CD4-positive, alpha-beta T cell treated with Interleukin-17A for 4 hours (primary cell): ENCODE results near the gene METAP2.
"Not testable (repeated sequence)": the region's sequence is repeated elsewhere in the genome, so short reads cannot be mapped to it uniquely, and the experiment has no call there.

Source experiments
- DNase-seq: peaks from one replicate; pipeline ENCODE4 v3.0.0-alpha.2; 2020; ENCODE audit warnings: mixed read lengths

METAP2 gene

DNA sequence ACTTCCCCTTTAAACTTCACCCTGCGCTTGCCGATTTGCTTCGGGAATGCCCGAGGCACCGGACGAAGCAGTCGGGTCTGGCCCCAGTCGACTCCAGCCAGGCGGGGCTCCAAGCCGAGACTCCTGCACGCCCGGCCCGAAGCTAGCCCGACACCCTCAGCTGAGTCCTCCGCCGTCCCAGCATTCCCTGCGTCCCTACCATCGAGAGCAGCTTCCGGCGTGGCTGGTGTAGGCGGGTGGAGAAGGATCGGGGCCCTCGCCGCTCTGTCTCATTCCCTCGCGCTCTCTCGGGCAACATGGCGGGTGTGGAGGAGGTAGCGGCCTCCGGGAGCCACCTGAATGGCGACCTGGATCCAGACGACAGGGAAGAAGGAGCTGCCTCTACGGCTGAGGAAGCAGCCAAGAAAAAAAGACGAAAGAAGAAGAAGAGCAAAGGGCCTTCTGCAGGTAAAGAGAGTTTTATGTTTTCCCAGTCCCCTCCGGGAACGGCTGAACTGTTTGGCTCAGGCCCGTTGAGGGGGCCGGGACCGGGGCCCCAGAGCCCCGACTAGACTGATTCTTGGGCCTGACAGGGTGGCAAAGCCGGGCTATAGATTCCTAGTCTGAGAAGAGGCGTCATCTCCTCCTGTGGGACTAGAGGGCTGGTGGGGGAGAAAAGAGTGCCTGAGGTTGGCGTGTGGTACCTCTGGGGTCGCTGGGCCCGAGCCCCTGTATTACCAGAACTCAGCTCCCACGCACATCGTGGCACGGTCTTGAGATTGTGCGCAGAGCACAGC is at the start of gene METAP2:
METAP2 (plus strand) TSS at position 269 of the 776 bp plus-strand sequence; CDS start at position 297, 28 bp downstream.
- peak; percentile 92 for DNase-seq

DNA sequence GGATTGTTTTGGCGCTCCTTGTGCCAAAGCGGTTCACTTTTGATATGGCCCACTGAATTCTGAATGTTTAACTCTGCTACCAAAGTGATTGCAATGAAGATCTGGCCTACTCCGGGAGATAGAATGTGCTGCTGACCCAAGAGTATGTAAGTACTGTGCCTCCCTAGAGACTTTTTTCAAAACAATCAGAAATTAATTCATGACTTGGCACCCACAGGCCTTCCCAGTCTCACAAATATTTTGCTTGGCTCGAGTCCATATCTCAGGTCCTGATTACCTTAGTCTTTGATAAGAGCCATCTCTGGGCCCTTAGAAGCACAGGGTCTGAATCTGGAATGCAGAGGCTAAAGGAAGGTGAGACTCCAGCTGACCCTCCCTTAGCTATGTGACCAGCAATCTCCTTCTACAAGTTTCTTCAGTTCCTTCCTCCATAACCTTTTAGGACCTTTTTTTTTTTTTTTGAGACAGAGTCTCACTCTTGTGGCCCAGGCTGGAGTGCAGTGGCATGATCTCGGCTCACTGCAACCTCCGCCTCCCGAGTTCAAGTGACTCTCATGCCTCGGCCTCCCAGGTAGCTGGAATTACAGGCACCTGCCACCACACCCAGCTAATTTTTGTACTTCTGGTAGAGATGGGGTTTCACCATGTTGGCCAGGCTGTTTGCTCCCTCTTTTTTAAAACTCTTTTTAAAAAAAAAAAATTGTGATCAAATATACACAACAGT is 49.5 kb upstream of the METAP2 start:
- no peak for DNase-seq

DNA sequence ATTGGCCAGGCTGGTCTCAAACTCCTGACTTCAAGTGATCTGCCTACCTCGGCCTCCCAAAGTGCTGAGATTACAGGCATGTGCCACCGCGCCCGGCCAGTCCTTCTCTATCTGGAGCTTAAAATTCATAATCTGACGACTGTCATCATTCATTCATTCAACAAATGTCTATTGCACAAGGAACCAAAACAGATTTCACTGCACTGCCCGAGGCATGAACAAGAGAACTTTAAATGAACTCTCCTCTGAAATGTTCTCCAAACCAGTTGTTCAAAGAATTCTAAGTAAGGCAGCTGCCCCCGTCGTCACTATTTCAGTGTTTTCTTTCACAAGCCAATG is 44.8 kb upstream of the METAP2 start:
- no peak for DNase-seq

DNA sequence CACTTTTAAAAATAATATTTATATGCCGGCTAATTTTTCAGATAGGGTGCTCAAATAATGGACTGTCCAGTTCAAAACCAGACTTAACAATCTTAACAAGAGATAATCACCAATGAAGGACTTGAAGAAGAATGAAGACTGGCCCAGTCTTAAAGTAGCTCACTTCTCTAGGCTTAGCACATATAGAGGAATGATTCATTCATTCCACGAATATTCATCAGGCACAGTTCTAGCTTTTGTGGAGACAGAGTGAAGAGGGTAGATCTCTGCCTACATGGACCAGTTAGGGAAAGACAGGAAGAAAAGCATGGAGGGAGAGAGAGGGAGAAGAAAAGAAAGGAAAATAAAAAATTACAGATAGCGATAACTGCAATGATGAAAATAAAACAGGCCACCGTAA is 42.8 kb upstream of the METAP2 start:
- no peak for DNase-seq

DNA sequence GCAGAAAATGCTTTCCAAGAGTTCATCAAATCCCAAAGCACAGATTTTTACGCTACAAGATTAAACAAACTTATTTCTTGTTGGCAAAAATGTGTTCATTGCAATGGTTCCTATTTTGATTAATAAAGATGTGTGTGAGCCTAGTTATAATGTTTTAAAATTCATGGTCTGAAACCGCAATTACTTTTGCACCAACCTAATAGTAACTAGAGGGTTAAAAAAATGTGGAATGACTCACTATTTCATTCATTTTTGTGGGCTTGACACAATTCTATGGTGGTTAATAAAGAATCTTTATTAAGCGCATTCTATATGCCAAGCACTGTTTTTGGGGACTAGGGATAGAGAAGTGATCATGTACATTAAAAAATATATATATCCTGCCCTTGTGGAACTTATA is 38.6 kb upstream of the METAP2 start:
- DNase-seq: no peak

DNA sequence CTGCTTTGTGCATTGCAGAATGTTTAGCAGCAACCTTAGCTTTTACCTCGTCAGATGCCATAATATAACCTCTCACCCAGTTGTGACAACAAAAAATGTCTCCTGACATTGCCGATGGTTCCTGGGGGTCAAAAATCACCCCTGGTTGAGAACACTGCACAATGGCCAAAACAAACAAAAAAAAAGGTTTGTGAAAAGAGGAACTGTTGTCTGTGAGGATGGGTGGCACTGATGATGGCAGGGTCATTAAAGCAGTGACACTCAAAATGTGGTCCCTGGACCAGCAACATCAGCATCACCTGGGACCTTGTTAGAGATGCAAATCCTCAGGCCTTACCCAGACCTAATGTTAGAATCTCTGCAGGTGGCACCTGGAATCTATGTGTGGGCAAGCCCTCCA is 36.4 kb upstream of the METAP2 start:
- DNase-seq: no peak

DNA sequence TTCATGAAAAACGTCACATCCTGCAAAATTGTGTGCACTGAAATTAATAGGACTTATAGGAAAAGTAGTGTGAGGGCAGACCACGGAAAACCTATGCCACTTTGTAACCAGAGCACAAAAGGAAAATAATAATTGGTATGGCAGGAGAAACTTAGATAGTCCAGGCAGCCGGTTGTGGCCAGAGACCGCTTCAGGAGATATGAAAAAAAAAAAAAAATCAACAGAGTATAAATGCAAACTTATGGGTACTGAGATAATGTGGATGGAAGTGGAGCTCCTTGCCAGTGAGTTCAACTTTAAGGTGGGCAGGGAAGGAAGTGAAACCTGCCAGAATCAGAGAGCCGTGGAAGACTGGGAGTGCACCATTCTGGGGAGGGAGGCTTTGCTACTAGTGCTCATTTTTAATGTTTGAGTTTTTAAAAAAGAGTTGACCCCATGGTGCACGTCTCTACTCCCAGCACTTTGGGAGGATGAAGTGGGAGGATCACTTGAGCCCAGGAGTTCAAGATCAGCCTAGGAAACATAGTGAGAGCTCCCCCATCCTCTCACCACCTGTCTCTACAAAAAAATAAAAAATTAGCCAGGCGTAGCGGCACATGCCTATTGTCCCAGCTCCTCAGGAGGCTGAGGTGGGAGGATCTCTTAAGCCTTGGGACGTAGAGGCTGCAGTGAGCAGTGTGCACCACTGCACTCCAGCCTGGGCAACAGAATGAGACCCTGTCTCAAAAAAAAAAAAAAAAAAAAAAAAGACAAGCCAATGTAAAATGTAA is 34.3 kb upstream of the METAP2 start:
- no peak for DNase-seq

DNA sequence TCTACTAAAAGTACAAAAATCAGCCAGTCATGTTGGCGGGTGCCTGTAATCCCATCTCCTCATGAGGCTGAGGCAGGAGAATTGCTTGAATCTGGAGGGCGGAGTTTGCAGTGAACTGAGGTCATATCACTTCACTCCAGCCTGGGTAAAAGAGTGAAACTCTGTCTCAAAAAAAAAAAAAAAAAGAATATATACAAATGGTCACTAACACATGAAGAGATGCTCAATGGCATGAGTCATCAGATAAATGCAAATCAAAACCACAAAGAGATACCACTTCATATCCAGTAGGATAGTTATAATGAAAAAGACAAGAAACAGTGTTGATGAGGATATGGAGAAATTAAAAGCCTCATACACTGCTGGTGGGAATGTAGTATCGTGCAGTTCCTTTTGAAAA is 33.6 kb upstream of the METAP2 start:
- no peak for DNase-seq

DNA sequence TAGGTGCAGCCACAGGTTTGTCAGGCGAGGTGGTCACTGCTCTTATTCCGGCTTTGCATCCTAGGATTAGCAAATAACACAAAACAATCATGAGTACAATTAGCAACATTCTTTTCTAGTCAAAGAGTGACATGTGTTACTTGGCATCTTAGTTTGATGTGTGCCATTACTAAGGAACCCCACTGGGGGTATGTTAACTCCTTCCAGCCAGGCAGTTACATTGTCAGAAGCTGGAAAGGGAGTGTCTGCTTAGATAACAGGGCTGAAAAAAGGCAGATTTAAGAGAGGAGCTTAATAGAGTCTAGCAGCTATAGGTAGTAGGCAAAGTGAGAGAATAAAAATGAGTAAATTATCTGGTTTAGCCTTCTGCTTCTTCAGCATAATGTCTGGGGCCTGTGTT is 30.5 kb upstream of the METAP2 start:
- DNase-seq: no peak

DNA sequence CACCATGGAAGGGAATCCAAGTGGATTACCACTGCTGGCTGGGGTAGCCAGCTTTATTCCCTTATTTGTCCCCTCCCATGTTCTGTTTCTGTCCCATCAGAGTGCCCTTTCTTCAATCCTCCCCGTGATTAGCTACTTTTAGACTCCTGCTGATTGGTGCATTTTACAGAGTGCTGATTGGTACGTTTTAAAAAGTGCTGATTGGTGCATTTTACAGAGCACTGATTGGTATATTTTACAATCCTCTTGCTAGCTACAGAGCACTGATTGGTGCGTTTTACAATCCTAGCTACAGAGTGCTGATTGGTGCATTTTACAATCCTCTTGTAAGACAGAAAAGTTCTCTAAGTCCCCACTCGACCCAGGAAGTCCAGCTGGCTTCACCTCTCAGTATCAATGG is 28.9 kb upstream of the METAP2 start:
- not testable (repeated sequence) for DNase-seq

DNA sequence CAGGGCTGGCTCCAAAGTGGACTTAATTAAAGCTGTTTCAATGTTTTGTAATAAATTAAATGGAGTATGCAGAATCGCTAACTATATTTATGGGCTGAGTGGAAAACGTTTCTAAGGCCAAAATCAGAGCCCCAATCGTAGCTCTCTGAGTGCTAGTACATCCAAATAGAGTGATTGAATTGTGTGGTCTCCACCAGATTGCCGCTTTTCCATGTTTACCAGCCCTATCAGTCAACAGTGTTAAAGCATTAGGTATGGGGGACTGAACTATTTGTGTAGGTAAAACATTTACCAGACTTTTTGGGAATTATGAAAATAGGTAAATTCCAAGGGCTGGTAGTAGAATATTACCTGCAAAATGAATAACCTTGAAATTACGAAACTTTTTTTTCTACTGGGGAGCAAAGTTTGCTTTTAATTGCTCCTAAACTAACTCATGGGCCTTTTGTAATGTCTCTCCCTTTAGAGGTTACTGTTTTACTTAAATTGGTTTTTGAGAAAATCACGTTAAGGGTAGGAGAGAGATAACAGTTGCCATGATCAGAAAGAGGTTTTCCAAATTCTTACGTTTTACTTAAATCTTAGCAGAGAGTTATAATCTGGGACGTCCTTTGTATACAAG is 28.0 kb upstream of the METAP2 start:
- DNase-seq: no peak

DNA sequence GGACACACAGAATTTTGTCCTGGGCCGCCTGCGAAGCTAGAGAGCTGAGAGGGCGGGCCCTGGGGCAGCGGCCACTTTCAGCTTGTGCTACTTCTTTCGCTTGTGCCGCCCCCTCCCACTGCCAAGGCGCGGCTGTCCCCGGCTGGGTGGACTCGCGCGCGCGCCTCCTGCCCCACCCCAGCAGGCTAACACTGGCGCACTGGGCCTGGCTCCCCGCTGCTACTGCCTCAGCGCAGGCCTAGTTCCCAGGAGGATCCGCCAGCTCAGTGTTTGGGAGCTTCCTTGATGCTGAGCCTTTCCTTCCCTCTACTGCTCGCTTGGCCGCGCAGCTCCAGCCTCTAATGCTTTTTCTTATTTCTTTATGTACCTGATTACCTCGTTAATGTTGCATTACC is 27.4 kb upstream of the METAP2 start:
- DNase-seq: no peak

DNA sequence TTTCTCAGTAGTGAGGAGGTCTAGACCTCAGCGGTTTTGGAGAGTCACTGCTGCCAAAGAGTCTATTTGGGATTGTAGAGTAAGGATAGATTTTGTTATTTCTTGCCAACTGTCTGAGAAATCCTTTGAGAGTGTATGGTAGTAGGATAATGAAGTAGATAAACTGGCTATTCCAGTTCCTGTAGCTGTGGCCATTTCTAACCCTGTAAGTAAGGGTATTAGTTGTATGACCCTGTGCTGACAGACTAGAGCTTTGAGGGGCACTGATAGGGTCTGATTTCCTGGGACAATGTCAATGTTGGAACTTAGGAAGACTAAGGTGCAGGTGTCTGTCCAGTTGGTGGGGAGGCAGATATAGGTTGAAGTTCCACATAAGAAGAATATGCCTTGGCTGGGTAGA is 24.3 kb upstream of the METAP2 start:
- not testable (repeated sequence) for DNase-seq

DNA sequence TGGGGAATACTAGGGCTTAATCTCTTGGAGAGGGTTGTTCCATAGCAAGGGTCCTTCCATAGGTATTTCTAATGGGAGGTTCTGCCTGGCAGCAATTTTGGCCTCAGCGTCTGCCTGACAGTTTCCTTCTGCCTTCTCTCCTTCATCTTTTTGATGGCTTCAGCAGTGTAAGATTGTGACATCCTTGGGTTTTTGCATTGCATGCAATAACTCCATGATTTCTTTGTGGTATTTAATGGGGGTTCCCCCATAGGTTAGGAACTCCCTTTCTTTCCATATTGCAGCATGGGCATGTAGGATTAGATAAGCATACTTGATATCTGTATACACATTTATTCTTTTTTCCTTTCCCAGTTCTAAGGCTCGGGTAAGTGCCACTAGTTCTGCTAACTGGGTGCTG is 21.5 kb upstream of the METAP2 start:
- DNase-seq: not testable (repeated sequence)

DNA sequence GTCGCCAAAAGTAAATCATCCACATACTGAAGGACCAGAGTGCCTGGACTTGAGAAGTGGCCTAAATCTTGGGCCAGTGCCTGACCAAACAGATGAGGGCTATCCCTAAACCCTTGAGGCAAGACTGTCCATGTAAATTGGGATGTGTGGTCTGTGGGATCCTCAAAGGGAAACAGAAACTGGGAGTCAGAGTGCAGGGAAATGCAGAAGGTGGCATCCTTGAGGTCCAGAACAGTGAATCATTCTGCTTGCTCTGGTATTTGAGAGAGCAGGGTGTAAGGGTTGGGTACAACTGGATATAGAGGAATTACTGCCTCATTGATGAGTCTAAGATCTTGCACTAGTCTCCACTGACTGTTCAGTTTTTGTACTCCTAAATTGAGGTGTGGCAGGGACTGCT is 20.1 kb upstream of the METAP2 start:
- not testable (repeated sequence) for DNase-seq

DNA sequence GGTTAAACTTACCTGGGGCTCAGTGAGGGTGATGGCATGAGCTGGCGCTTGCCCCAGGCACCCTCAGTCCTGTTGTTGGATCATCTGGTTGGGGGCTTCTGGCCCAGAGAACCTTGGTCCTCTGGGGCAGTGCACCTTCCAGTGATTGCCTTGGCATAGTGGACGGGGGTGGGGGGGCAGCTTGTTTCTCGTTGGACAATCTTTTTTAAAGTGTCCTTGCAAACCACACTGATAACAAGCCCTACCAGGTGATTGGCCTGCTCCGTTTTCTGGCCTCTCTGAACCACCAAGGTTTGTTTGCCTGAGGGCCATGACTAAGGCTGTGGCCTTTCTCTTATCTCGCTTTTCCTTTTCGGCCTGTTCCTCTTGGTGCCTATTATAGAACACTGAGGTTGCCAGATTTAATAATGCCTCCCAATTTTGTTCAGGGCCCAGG is 19.2 kb upstream of the METAP2 start:
- not testable (repeated sequence) for DNase-seq

DNA sequence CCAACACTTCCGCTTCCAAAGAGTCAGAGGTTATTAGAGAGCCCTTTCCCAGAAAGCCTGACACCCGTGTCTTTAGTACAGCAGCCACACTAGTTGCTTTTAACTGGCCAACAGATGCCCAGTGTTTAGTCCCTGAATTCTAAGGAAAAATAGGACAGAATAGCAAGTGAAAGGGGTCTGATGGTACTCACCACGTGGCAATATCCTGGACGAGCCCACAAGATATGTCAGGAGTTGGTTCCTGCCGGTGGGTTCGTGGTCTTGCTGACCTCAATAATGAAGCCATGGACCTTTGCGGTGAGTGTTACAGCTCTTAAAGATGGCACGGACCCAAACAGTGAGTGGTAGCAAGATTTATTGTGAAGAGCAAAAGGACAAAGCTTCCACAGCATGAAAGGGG is 16.3 kb upstream of the METAP2 start:
- DNase-seq: not testable (repeated sequence)

DNA sequence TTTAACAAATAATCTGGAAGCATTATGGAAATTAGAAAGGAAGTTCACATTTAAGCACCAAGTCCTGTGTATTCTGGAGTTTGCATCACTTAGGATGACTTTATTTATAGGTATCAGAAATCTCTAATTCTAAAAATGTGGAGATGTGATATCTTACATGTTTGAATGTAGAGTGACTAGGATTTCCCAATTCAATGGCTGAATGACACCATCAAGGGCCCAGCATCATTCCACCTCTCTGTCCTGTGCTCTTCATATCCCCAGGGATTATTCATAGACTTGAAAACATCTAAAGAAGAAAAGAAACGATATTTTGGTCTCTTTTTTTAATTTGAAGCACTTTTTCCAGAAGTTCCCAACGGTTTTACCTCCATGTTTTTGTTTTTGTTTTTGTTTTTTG is 15.2 kb upstream of the METAP2 start:
- DNase-seq: no peak

DNA sequence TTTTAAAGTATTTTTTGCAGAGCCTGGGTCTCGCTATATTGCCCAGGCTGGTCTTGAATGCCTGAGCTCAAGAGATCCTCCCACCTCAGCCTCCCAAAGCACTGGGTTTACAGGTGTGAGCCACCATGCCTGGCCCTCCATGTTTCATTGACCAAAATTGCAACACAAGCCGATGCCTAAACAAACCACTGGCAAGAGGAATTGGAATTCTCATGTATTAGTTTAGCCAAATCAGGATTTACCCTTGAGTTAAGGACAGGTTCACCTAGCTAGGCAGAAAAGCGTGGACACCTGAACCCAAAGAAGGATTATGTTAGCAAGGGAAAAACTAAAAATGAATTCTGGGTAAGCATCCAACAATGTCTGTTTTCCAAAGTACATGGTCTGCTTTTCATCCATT is 14.6 kb upstream of the METAP2 start:
- DNase-seq: no peak

DNA sequence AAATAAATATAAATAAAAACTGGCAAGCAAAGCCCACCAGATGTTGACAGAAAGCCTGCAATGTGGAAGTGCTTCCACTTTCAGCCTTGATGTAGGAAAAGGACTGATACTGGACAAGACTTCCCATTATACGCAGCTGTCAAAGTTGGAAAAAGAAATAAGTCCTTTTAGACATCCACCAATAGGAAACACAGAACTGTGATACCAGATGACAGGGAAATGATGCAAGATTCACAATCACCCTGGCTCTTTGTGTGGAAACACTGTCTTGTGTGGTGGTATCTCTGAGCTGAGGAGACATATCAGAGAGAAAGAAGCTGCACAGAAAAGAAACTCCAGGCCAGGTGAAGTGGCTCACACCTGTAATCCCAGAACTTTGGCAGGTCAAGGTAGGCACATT is 13.8 kb upstream of the METAP2 start:
- no peak for DNase-seq

DNA sequence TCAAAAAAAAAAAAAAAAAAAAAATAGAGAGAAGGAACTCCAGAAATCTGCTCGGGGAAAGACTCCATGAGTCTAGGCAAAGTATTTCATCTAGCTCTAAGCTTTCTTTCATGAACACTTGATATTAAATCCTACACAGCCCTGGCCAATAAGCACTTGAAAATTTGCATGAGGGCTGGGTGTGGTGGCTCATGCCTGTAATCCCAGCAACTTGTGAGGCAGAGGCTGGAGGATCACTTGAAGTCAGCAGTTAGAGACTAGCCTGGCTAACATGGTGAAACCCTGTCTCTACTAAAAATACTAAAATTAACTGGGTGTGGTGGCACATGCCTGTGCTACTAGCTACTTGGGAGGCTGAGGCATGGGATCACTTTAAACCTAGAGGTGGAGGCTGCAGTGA is 13.1 kb upstream of the METAP2 start:
- no peak for DNase-seq

DNA sequence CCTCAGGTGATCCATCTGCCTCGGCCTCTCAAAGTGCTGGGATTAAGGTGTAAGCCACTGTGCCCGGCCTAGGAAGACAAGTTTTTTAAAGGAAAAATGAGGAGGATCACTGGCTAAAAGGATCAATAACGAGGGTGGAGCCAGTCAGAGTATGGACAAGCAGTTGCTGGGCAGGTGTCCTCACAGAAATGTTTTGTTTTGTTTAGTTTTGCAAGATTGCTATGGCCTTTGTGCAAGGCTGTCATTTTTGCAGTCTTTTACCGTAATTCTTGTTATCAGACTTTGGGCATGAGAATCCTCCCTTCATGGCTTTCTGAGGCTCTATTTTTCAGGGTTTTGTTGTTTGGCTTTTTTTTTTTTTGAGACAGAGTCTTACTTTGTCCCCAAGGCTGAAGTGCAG is 11.9 kb upstream of the METAP2 start:
- DNase-seq: no peak

DNA sequence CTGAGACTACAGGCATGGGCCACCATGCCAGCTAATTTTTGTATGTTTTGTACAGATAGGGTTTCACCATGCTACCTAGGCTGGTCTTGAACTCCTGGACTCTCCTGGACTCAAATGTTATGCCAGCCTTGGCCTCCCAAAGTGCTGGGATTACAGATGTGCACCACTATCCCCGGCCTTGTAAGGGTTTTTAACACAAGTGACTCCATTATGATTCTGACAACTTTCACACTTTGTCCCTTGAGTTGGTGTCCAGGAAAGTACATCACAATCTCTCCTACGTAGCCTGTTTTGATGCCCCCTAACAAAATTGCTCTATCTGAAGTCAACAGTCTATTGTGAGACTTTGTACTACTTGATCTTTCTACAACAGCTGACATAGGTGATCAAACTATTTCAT is 11.4 kb upstream of the METAP2 start:
- no peak for DNase-seq
